Activated CD4-positive, alpha-beta T cell treated with anti-CD3 and anti-CD28 coated beads for 36 hours (primary cell): ENCODE measurements around the gene DMBX1. TPM values are rescaled to one million over a fixed set of nuclear protein-coding genes. Genes with fewer than 3 reads are reported as not detected.

ENCODE experiments used
- ATAC-seq: fragments of 200-7000 bp; cut with Tn5 transposase; one replicate; pipeline ENCODE4 v1.10.0; 2021; ENCODE audit warnings: mild to moderate bottlenecking, moderate library complexity
- CTCF ChIA-PET: fragments of 350-600 bp; sonication (Branson Sonifier 250); formaldehyde crosslinking; loops from one replicate; lab custom pipeline; 2021; ENCODE audit warnings: antibody characterized with exemption; lab: Charles Lee
- POLR2A ChIA-PET: fragments of 350-600 bp; sonication (Branson Sonifier 250); formaldehyde crosslinking; loops from one replicate; lab custom pipeline; 2021; ENCODE audit warnings: antibody characterized with exemption, inconsistent platforms; lab: Charles Lee
- DNase-seq: peaks from one replicate; pipeline ENCODE4 v3.0.0-alpha.2; 2020
- H3K27ac Mint-ChIP-seq: one replicate; pipeline ENCODE4 v1.8.0; 2021; ENCODE audit warnings: mixed read lengths
- H3K27me3 Mint-ChIP-seq: one replicate; pipeline ENCODE4 v1.8.0; 2021; ENCODE audit warnings: mixed read lengths
- H3K36me3 Mint-ChIP-seq: one replicate; pipeline ENCODE4 v1.8.0; 2021; ENCODE audit warnings: low read depth, mixed read lengths
- H3K4me1 Mint-ChIP-seq: one replicate; pipeline ENCODE4 v1.8.0; 2021; ENCODE audit warnings: mixed read lengths
- H3K4me3 Mint-ChIP-seq: one replicate; pipeline ENCODE4 v1.8.0; 2021; ENCODE audit warnings: mild to moderate bottlenecking, moderate library complexity, mixed read lengths
- H3K9me3 Mint-ChIP-seq: one replicate; pipeline ENCODE4 v1.8.0; 2021; ENCODE audit warnings: low read depth, mixed read lengths
- intact Hi-C, 2 experiments: fragments of 100-400 bp; cut with DNase I in 1 of 2; cut with micrococcal nuclease in 1 of 2; formaldehyde crosslinking; loops; one replicate each; pipeline versions ENCODE4 v1.14.2 to v1.15.1; 2022 to 2024; cut with DNase I, micrococcal nuclease
- total RNA-seq, 2 experiments: library from RNA; stranded (reverse); gene quantifications; one replicate each; pipeline ENCODE4 v1.2.3, GENCODE V29; 2021

DMBX1 gene
- total RNA-seq, 2 experiments from 2014 or later, result 0.05 TPM; not detected in 1

- no peak for ATAC-seq
- H3K4me1 Mint-ChIP-seq, result no peaks in the 10 kb centered on the region
Observed at GRCh38 chr1:46459315-46459714, 30.3 kb upstream of the DMBX1 start.

GRCh38 chr1:46461017-46461808, 28.4 kb upstream of the DMBX1 start:
- peaks cover 4% of the 10 kb centered on the region for H3K4me1 Mint-ChIP-seq
- peaks cover 26% of the 10 kb centered on the region for H3K27me3 Mint-ChIP-seq
- intact Hi-C loops, result no loop called here
- no peak for DNase-seq
- no peaks in the 10 kb centered on the region for H3K36me3 Mint-ChIP-seq
- ChIA-PET CTCF (interaction anchor here (0.7 kb wide), 1 partner anchor 1930 kb away, joined by 3 read pairs; no protein-coding TSS in a partner anchor), POLR2A (no interaction called here)
- H3K27ac Mint-ChIP-seq, result no peak overlapping the region
- ATAC-seq, result no peak
- H3K9me3 Mint-ChIP-seq, result no peaks in the 10 kb centered on the region
- no peak overlapping the region for H3K4me3 Mint-ChIP-seq

More at GRCh38 chr1:46459315-46459714, 30.3 kb upstream of the DMBX1 start:
- POLR2A ChIA-PET, result interaction anchor here (0.6 kb wide), 1 partner anchor 31 kb away, joined by 6 read pairs; no protein-coding TSS in a partner anchor
- H3K27me3 Mint-ChIP-seq, result peaks cover 31% of the 10 kb centered on the region
- no peak overlapping the region for H3K27ac Mint-ChIP-seq
- intact Hi-C loops, result no loop called here
- no peak for DNase-seq
- H3K4me3 Mint-ChIP-seq, result no peak overlapping the region
- H3K9me3 Mint-ChIP-seq, result no peaks in the 10 kb centered on the region
- no peaks in the 10 kb centered on the region for H3K36me3 Mint-ChIP-seq
- CTCF ChIA-PET, result interaction anchor here (1.0 to 1.4 kb wide), 3 partner anchors 9 to 25 kb away, joined by 3 to 7 read pairs (median 3); no protein-coding TSS in a partner anchor

GRCh38 chr1:46461809-46462448, 27.7 kb upstream of the DMBX1 start:
- Mint-ChIP-seq H3K27me3 (peaks cover 28% of the 10 kb centered on the region), H3K4me3 (no peak overlapping the region), H3K36me3 (no peaks in the 10 kb centered on the region), H3K27ac (no peak overlapping the region), H3K9me3 (no peaks in the 10 kb centered on the region), H3K4me1 (peaks cover 6% of the 10 kb centered on the region)
- intact Hi-C loops, result no loop called here
- ChIA-PET POLR2A (no interaction called here), CTCF (interaction anchor here (0.7 kb wide), 1 partner anchor 1931 kb away, joined by 3 read pairs; no protein-coding TSS in a partner anchor)
- DNase-seq (no peak), ATAC-seq (no peak)

- peaks cover 34% of the 10 kb centered on the region for H3K27me3 Mint-ChIP-seq
Observed at GRCh38 chr1:46464013-46464548, 25.6 kb upstream of the DMBX1 start.

GRCh38 chr1:46464915-46465314, 24.7 kb upstream of the DMBX1 start:
- peaks cover 32% of the 10 kb centered on the region for H3K27me3 Mint-ChIP-seq
- ChIA-PET CTCF (interaction anchor here (0.6 to 1.1 kb wide), 4 partner anchors 13 to 114 kb away, joined by 3 to 6 read pairs (median 4); no protein-coding TSS in a partner anchor), POLR2A (no interaction called here)
- H3K4me1 Mint-ChIP-seq, result peaks cover 9% of the 10 kb centered on the region
- no peak overlapping the region for H3K27ac Mint-ChIP-seq
- ATAC-seq, result no peak
- DNase-seq, result no peak
- no peaks in the 10 kb centered on the region for H3K36me3 Mint-ChIP-seq
- H3K4me3 Mint-ChIP-seq, result no peak overlapping the region
- H3K9me3 Mint-ChIP-seq, result no peaks in the 10 kb centered on the region
- intact Hi-C loops, result no loop called here

More at GRCh38 chr1:46464013-46464548, 25.6 kb upstream of the DMBX1 start:
- no peaks in the 10 kb centered on the region for H3K36me3 Mint-ChIP-seq
- intact Hi-C loops, result no loop called here
- ChIA-PET CTCF (interaction anchor here (1.1 kb wide), 1 partner anchor 14 kb away, joined by 3 read pairs; no protein-coding TSS in a partner anchor), POLR2A (no interaction called here)
- H3K4me1 Mint-ChIP-seq, result peaks cover 9% of the 10 kb centered on the region
- H3K27ac Mint-ChIP-seq, result no peak overlapping the region
- no peaks in the 10 kb centered on the region for H3K9me3 Mint-ChIP-seq
- DNase-seq, result no peak
- ATAC-seq, result no peak
- H3K4me3 Mint-ChIP-seq, result no peak overlapping the region

GRCh38 chr1:46465981-46466476, 23.6 kb upstream of the DMBX1 start:
- no peak for DNase-seq
- no peaks in the 10 kb centered on the region for H3K9me3 Mint-ChIP-seq
- ChIA-PET CTCF (interaction anchor here (0.7 kb wide), 1 partner anchor 59 kb away, joined by 3 read pairs; no protein-coding TSS in a partner anchor), POLR2A (no interaction called here)
- H3K4me1 Mint-ChIP-seq, result peaks cover 9% of the 10 kb centered on the region
- intact Hi-C loops, result no loop called here
- H3K4me3 Mint-ChIP-seq, result peak overlapping the region; percentile 49
- H3K27me3 Mint-ChIP-seq, result peaks cover 31% of the 10 kb centered on the region
- ATAC-seq, result no peak
- no peak overlapping the region for H3K27ac Mint-ChIP-seq
- no peaks in the 10 kb centered on the region for H3K36me3 Mint-ChIP-seq

- Mint-ChIP-seq H3K27me3 (peaks cover 32% of the 10 kb centered on the region), H3K4me3 (peak overlapping the region; percentile 66), H3K4me1 (peaks cover 9% of the 10 kb centered on the region), H3K36me3 (no peaks in the 10 kb centered on the region), H3K9me3 (no peaks in the 10 kb centered on the region), H3K27ac (no peak overlapping the region)
- intact Hi-C loops, result no loop called here
- POLR2A ChIA-PET, result no interaction called here
- CTCF ChIA-PET, result no interaction called here
- DNase-seq, result peak; percentile 49
- ATAC-seq, result peak; percentile 54
Observed at GRCh38 chr1:46466477-46467182, 23.0 kb upstream of the DMBX1 start.

- intact Hi-C loops, result no loop called here
- CTCF ChIA-PET, result no interaction called here
- Mint-ChIP-seq H3K4me3 (peak overlapping the region; percentile 66), H3K4me1 (peaks cover 9% of the 10 kb centered on the region), H3K27me3 (peaks cover 35% of the 10 kb centered on the region), H3K9me3 (no peaks in the 10 kb centered on the region), H3K36me3 (no peaks in the 10 kb centered on the region), H3K27ac (no peak overlapping the region)
- POLR2A ChIA-PET, result no interaction called here
- DNase-seq (no peak), ATAC-seq (peak; percentile 45)
Observed at GRCh38 chr1:46467183-46467504, 22.5 kb upstream of the DMBX1 start.

GRCh38 chr1:46469881-46470280, 19.8 kb upstream of the DMBX1 start:
- peaks cover 9% of the 10 kb centered on the region for H3K4me1 Mint-ChIP-seq
- no peak overlapping the region for H3K4me3 Mint-ChIP-seq
- peaks cover 27% of the 10 kb centered on the region for H3K27me3 Mint-ChIP-seq
- no peaks in the 10 kb centered on the region for H3K9me3 Mint-ChIP-seq
- intact Hi-C loops, result no loop called here
- ATAC-seq, result no peak
- CTCF ChIA-PET, result interaction anchor here (0.7 to 1.8 kb wide), 2 partner anchors 11 to 59 kb away, joined by 3 to 6 read pairs; no protein-coding TSS in a partner anchor
- POLR2A ChIA-PET, result no interaction called here
- no peak for DNase-seq
- no peaks in the 10 kb centered on the region for H3K36me3 Mint-ChIP-seq
- no peak overlapping the region for H3K27ac Mint-ChIP-seq

- ATAC-seq, result no peak
- CTCF ChIA-PET, result interaction anchor here (1.2 to 12.5 kb wide), 2 partner anchors 25 to 56 kb away, joined by 5 to 115 read pairs; no protein-coding TSS in a partner anchor
- peaks cover 3% of the 10 kb centered on the region for H3K4me1 Mint-ChIP-seq
Observed at GRCh38 chr1:46471848-46472492, 17.7 kb upstream of the DMBX1 start.

More at GRCh38 chr1:46471848-46472492, 17.7 kb upstream of the DMBX1 start:
- Mint-ChIP-seq H3K36me3 (no peaks in the 10 kb centered on the region), H3K4me3 (no peak overlapping the region), H3K27me3 (peaks cover 26% of the 10 kb centered on the region), H3K9me3 (no peaks in the 10 kb centered on the region), H3K27ac (no peak overlapping the region)
- POLR2A ChIA-PET, result interaction anchor here (0.6 kb wide), 2 partner anchors 60 to 880 kb away, joined by 3 to 4 read pairs; no protein-coding TSS in a partner anchor
- DNase-seq, result no peak
- intact Hi-C loops, result no loop called here
